ENCODE data around the gene HGFAC. TPM values are rescaled to one million over a fixed set of nuclear protein-coding genes. Genes with fewer than 3 reads are reported as not detected.
A peak's percentile ranks its signal among the peaks of the same experiment; 100 is the strongest.

HGFAC gene
- total RNA-seq, 1 experiment from 2014 or later, result 0.20 TPM

GRCh38 chr4:3442959-3443749 lies 1.4 kb downstream of the HGFAC start:
- peak; percentile 82 for ATAC-seq
- ChIA-PET POLR2A (no interaction called here), CTCF (interaction anchor here (0.6 to 5.0 kb wide), 21 partner anchors 8 to 202 kb away, joined by 3 to 42 read pairs (median 4); no protein-coding TSS in a partner anchor)
- peak; percentile 77 for DNase-seq (ENCODE audit: low spot score)
- TF ChIP-seq CTCF (IDR thresholded peaks at IDR 0.05) (peak; percentile 100), JAZF1 (CRISPR knock-in tag; IDR thresholded peaks at IDR 0.05) (no peak)
- no peaks in the 10 kb centered on the region for H3K27me3 Mint-ChIP-seq (ENCODE audit: low read depth)
- no peaks in the 10 kb centered on the region for H3K36me3 Mint-ChIP-seq
- H3K27ac Mint-ChIP-seq, result no peak overlapping the region
- H3K9me3 Mint-ChIP-seq, result no peaks in the 10 kb centered on the region
- H3K4me3 Mint-ChIP-seq, result no peak overlapping the region
- no peaks in the 10 kb centered on the region for H3K4me1 Mint-ChIP-seq

GRCh38 chr4:3443750-3444309 lies 2.1 kb downstream of the HGFAC start:
- no peaks in the 10 kb centered on the region for H3K4me1 Mint-ChIP-seq
- TF ChIP-seq, protein P1, sequence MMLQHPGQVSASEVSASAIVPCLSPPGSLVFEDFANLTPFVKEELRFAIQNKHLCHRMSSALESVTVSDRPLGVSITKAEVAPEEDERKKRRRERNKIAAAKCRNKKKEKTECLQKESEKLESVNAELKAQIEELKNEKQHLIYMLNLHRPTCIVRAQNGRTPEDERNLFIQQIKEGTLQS (CRISPR knock-in tag; conservative IDR thresholded peaks at IDR 0.05), result no peak
- TF ChIP-seq GABPB1 (CRISPR knock-in tag; IDR thresholded peaks at IDR 0.05) (no peak), ZMAT4 (CRISPR knock-in tag; IDR thresholded peaks at IDR 0.05) (no peak), USF2 (CRISPR knock-in tag; IDR thresholded peaks at IDR 0.05) (no peak), PRRX2 (CRISPR knock-in tag; IDR thresholded peaks at IDR 0.05) (no peak), CTCF (IDR thresholded peaks at IDR 0.05) (no peak; the same call in 1 of the 2 replicates), CREB1 (CRISPR knock-in tag; IDR thresholded peaks at IDR 0.05) (no peak), ZNF423 (CRISPR knock-in tag; IDR thresholded peaks at IDR 0.05) (no peak), MLX (CRISPR knock-in tag; IDR thresholded peaks at IDR 0.05) (no peak), ATF6 (CRISPR knock-in tag; IDR thresholded peaks at IDR 0.05) (no peak), GTF2I (CRISPR knock-in tag; conservative IDR thresholded peaks at IDR 0.05) (no peak), TEAD4 (CRISPR knock-in tag; IDR thresholded peaks at IDR 0.05) (no peak)
- TF ChIP-seq, protein P2, sequence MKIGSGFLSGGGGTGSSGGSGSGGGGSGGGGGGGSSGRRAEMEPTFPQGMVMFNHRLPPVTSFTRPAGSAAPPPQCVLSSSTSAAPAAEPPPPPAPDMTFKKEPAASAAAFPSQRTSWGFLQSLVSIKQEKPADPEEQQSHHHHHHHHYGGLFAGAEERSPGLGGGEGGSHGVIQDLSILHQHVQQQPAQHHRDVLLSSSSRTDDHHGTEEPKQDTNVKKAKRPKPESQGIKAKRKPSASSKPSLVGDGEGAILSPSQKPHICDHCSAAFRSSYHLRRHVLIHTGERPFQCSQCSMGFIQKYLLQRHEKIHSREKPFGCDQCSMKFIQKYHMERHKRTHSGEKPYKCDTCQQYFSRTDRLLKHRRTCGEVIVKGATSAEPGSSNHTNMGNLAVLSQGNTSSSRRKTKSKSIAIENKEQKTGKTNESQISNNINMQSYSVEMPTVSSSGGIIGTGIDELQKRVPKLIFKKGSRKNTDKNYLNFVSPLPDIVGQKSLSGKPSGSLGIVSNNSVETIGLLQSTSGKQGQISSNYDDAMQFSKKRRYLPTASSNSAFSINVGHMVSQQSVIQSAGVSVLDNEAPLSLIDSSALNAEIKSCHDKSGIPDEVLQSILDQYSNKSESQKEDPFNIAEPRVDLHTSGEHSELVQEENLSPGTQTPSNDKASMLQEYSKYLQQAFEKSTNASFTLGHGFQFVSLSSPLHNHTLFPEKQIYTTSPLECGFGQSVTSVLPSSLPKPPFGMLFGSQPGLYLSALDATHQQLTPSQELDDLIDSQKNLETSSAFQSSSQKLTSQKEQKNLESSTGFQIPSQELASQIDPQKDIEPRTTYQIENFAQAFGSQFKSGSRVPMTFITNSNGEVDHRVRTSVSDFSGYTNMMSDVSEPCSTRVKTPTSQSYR (CRISPR knock-in tag; IDR thresholded peaks at IDR 0.05), result no peak
- TF ChIP-seq, protein P3, sequence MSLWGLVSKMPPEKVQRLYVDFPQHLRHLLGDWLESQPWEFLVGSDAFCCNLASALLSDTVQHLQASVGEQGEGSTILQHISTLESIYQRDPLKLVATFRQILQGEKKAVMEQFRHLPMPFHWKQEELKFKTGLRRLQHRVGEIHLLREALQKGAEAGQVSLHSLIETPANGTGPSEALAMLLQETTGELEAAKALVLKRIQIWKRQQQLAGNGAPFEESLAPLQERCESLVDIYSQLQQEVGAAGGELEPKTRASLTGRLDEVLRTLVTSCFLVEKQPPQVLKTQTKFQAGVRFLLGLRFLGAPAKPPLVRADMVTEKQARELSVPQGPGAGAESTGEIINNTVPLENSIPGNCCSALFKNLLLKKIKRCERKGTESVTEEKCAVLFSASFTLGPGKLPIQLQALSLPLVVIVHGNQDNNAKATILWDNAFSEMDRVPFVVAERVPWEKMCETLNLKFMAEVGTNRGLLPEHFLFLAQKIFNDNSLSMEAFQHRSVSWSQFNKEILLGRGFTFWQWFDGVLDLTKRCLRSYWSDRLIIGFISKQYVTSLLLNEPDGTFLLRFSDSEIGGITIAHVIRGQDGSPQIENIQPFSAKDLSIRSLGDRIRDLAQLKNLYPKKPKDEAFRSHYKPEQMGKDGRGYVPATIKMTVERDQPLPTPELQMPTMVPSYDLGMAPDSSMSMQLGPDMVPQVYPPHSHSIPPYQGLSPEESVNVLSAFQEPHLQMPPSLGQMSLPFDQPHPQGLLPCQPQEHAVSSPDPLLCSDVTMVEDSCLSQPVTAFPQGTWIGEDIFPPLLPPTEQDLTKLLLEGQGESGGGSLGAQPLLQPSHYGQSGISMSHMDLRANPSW (CRISPR knock-in tag; conservative IDR thresholded peaks at IDR 0.05; ENCODE audit: low read depth), result no peak
- TF ChIP-seq, protein P4, sequence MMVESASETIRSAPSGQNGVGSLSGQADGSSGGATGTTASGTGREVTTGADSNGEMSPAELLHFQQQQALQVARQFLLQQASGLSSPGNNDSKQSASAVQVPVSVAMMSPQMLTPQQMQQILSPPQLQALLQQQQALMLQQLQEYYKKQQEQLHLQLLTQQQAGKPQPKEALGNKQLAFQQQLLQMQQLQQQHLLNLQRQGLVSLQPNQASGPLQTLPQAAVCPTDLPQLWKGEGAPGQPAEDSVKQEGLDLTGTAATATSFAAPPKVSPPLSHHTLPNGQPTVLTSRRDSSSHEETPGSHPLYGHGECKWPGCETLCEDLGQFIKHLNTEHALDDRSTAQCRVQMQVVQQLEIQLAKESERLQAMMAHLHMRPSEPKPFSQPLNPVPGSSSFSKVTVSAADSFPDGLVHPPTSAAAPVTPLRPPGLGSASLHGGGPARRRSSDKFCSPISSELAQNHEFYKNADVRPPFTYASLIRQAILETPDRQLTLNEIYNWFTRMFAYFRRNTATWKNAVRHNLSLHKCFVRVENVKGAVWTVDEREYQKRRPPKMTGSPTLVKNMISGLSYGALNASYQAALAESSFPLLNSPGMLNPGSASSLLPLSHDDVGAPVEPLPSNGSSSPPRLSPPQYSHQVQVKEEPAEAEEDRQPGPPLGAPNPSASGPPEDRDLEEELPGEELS (CRISPR knock-in tag; IDR thresholded peaks at IDR 0.05), result no peak

More at GRCh38 chr4:3443750-3444309, 2.1 kb downstream of the HGFAC start:
- no peaks in the 10 kb centered on the region for H3K36me3 Mint-ChIP-seq
- ATAC-seq (no peak), DNase-seq (ENCODE audit: low spot score) (no peak)
- H3K4me3 Mint-ChIP-seq, result no peak overlapping the region
- 0 out of 2 replicates have a peak, but pooled peaks cover 3% of the 10 kb centered on the region for H3K27me3 Mint-ChIP-seq (ENCODE audit: low read depth)
- no peak overlapping the region for H3K27ac Mint-ChIP-seq
- H3K9me3 Mint-ChIP-seq, result no peaks in the 10 kb centered on the region
- ChIA-PET POLR2A (no interaction called here), CTCF (interaction anchor here (0.6 to 5.0 kb wide), 15 partner anchors 9 to 125 kb away, joined by 3 to 42 read pairs (median 4); no protein-coding TSS in a partner anchor)

Measured in WTC11 (cell line).